GM06990 (cell line): ENCODE results near the gene SLC35A3.
A peak's percentile ranks its signal among the peaks of the same experiment; 100 is the strongest.

Experiments
- DNase-seq: peaks from one replicate; pipeline ENCODE4 v3.0.0-alpha.2; 2011; ENCODE audit not compliant: insufficient read length; ENCODE audit errors: extremely low read depth
- H3K27me3 ChIP-seq: replicated peaks from 2 replicates; pipeline ENCODE4 v1.6.0; 2011; ENCODE audit warnings: low read length; ENCODE audit not compliant: control insufficient read depth, insufficient read depth
- H3K36me3 ChIP-seq: 2 replicates; pipeline ENCODE4 v1.5.1; 2011; ENCODE audit warnings: low read length; ENCODE audit not compliant: control insufficient read depth, insufficient read depth
- H3K4me3 ChIP-seq: replicated peaks from 2 replicates; pipeline ENCODE4 v1.5.1; 2011; ENCODE audit warnings: low read depth, mild to moderate bottlenecking, control low read depth, low read length
- CTCF ChIP-seq: IDR thresholded peaks from 2 replicates; pipeline ENCODE4 v1.5.1; 2011; ENCODE audit warnings: low read length, control low read depth, mild to moderate bottlenecking, inconsistent platforms; ENCODE audit not compliant: insufficient read depth, poor library complexity, severe bottlenecking

Gene SLC35A3

GRCh38 chr1:100023482-100023881 is 53.7 kb downstream of the SLC35A3 start:
- no peak for TF ChIP-seq CTCF
- no peaks in the 10 kb centered on the region for H3K27me3 ChIP-seq

GRCh38 chr1:100027212-100027611 is 57.4 kb downstream of the SLC35A3 start:
- Histone ChIP-seq H3K27me3 (no peaks in the 10 kb centered on the region), H3K36me3 (no peaks in the 10 kb centered on the region), H3K4me3 (no peak overlapping the region)
- no peak for TF ChIP-seq CTCF
- DNase-seq, result no peak

More at GRCh38 chr1:100023482-100023881, 53.7 kb downstream of the SLC35A3 start:
- Histone ChIP-seq H3K36me3 (no peaks in the 10 kb centered on the region), H3K4me3 (no peak overlapping the region)
- no peak for DNase-seq

GRCh38 chr1:100028765-100029164 is 59.0 kb downstream of the SLC35A3 start:
- DNase-seq, result no peak
- no peaks in the 10 kb centered on the region for H3K27me3 ChIP-seq
- no peak overlapping the region for H3K4me3 ChIP-seq
- H3K36me3 ChIP-seq, result no peaks in the 10 kb centered on the region
- TF ChIP-seq CTCF, result no peak

GRCh38 chr1:100034470-100034869 is 64.7 kb downstream of the SLC35A3 start:
- no peaks in the 10 kb centered on the region for H3K27me3 ChIP-seq
- no peak for DNase-seq
- peak; percentile 39 for TF ChIP-seq CTCF

GRCh38 chr1:100035214-100035613 is 65.4 kb downstream of the SLC35A3 start:
- H3K27me3 ChIP-seq, result no peaks in the 10 kb centered on the region
- H3K36me3 ChIP-seq, result no peaks in the 10 kb centered on the region
- H3K4me3 ChIP-seq, result no peak overlapping the region
- no peak for DNase-seq
- no peak for TF ChIP-seq CTCF

More at GRCh38 chr1:100034470-100034869, 64.7 kb downstream of the SLC35A3 start:
- H3K4me3 ChIP-seq, result no peak overlapping the region
- H3K36me3 ChIP-seq, result no peaks in the 10 kb centered on the region

- no peak for TF ChIP-seq CTCF
- no peak for DNase-seq
- peak overlapping the region; percentile 80 for H3K4me3 ChIP-seq
- H3K36me3 ChIP-seq, result no peaks in the 10 kb centered on the region
- H3K27me3 ChIP-seq, result no peaks in the 10 kb centered on the region
Observed at GRCh38 chr1:100036718-100037655, 67.2 kb downstream of the SLC35A3 start.
